Small intestine (tissue), 7 donors: ENCODE data around the gene ELOF1. TPM values are rescaled to one million over a fixed set of nuclear protein-coding genes. Genes with fewer than 3 reads are reported as not detected.

Source experiments
- DNase-seq, 2 donors: peaks; one replicate each; pipeline versions ENCODE4 v3.0.0 to v3.0.0-alpha.2; 2013
- FAIRE-seq: peaks from 2 replicates; lab custom pipeline; 2012; peaks lifted over from hg19 to GRCh38; lab: Jason Lieb, UNC
- H3K27ac ChIP-seq, 3 donors: one replicate each; pipeline ENCODE4 v1.5.1; 2013; ENCODE audit warnings: low read length in 2 of 3, mild to moderate bottlenecking in 2 of 3, control low read depth in 1 of 3, inconsistent platforms in 1 of 3, low read depth in 1 of 3, moderate library complexity in 1 of 3
- H3K27me3 ChIP-seq, 3 donors: one replicate each; pipeline ENCODE4 v1.6.1; 2013; ENCODE audit warnings: low read length in 3 of 3, inconsistent platforms in 1 of 3; ENCODE audit not compliant: control insufficient read depth in 3 of 3, insufficient read depth in 3 of 3
- H3K36me3 ChIP-seq, 3 donors: one replicate each; pipeline ENCODE4 v1.6.1; 2013; ENCODE audit warnings: low read length in 3 of 3, inconsistent platforms in 1 of 3, low read depth in 1 of 3, mild to moderate bottlenecking in 1 of 3, moderate library complexity in 1 of 3; ENCODE audit not compliant: control insufficient read depth in 3 of 3, insufficient read depth in 2 of 3
- H3K4me1 ChIP-seq, 3 donors: one replicate each; pipeline ENCODE4 v1.6.1; 2013; ENCODE audit warnings: low read length in 2 of 3, inconsistent platforms in 1 of 3, low read depth in 1 of 3, mild to moderate bottlenecking in 1 of 3, moderate library complexity in 1 of 3; ENCODE audit not compliant: control insufficient read depth in 3 of 3, insufficient read depth in 2 of 3
- H3K4me3 ChIP-seq, 3 donors: one replicate each; pipeline ENCODE4 v1.5.1; 2013; ENCODE audit warnings: low read length in 3 of 3, control low read depth in 1 of 3, inconsistent platforms in 1 of 3, low read depth in 1 of 3, mild to moderate bottlenecking in 1 of 3, moderate library complexity in 1 of 3
- H3K9me3 ChIP-seq, 2 donors: one replicate each; pipeline ENCODE4 v1.6.1; 2013; ENCODE audit warnings: low read depth in 1 of 2, low read length in 1 of 2; ENCODE audit not compliant: control insufficient read depth in 2 of 2, insufficient read depth in 1 of 2
- WGBS, 3 donors: extraction: QIAGEN DNeasy Blood & Tissue Kit; methylation state at CpG; one replicate each; pipeline ENCODE4 v1.1.7; 2013; 5-methylcytosine and 5-hydroxymethylcytosine counted together
- polyA plus RNA-seq, 4 donors: library from polyadenylated mRNA; stranded (reverse) in 3 of 4; unstranded in 1 of 4; fragments of 200-250 nt in 3 of 4; fragments of 120-200 nt in 1 of 4; gene quantifications; one replicate each; pipeline versions ENCODE4 v1.2.1 to v1.2.3, GENCODE V29; 2013
- donor health status: healthy with polysubstance abuse.
- donor health status: control.
- donor health status: control.
- donor health status: Bipolar disorder and iron deficiency.
- donor health status: healthy.

Gene ELOF1
- polyA plus RNA-seq, 4 donors, result 39.0 to 80.3 (median 53.5) TPM

- FAIRE-seq, result no peak
- peaks cover 0 to 14% (median 0%) of the 10 kb centered on the region in 3 donors for H3K36me3 ChIP-seq
- H3K27ac ChIP-seq, result no peak overlapping the region
- no peak for DNase-seq
- WGBS, 3 donors, result 90 to 95% (median 90%) methylated on average over 10 of the region's 10 CpGs
- no peak overlapping the region for H3K4me3 ChIP-seq
- H3K9me3 ChIP-seq, result no peaks in the 10 kb centered on the region
- no peaks in the 10 kb centered on the region for H3K27me3 ChIP-seq
- H3K4me1 ChIP-seq, result peaks cover 2 to 8% (median 3%) of the 10 kb centered on the region in 3 donors
These were observed 37.1 kb upstream of the ELOF1 start for GRCh38 chr19:11596156-11596555.

- Histone ChIP-seq H3K9me3 (no peaks in the 10 kb centered on the region), H3K36me3 (peaks cover 0 to 7% (median 0%) of the 10 kb centered on the region in 3 donors), H3K27ac (no peak overlapping the region), H3K27me3 (no peaks in the 10 kb centered on the region), H3K4me3 (no peak overlapping the region), H3K4me1 (peaks cover 2 to 7% (median 3%) of the 10 kb centered on the region in 3 donors)
- WGBS, 3 donors, result 83 to 87% (median 84%) methylated on average over 4 of the region's 4 CpGs
- FAIRE-seq, result no peak
- DNase-seq, result no peak
These were observed 35.1 kb upstream of the ELOF1 start for GRCh38 chr19:11594084-11594483.

GRCh38 chr19:11587975-11588631 is 29.1 kb upstream of the ELOF1 start:
- no peaks in the 10 kb centered on the region for H3K27me3 ChIP-seq
- DNase-seq, result no peak
- H3K27ac ChIP-seq, result no peak overlapping the region
- no peaks in the 10 kb centered on the region for H3K9me3 ChIP-seq
- H3K4me3 ChIP-seq, result no peak overlapping the region
- H3K36me3 ChIP-seq, result no peaks in the 10 kb centered on the region
- FAIRE-seq, result no peak
- H3K4me1 ChIP-seq, result peaks cover 0 to 2% (median 0%) of the 10 kb centered on the region in 3 donors
- 25 to 63% (median 38%) methylated on average over 13 of the region's 13 CpGs for WGBS, 3 donors

- Histone ChIP-seq H3K4me1 (peaks cover 0 to 2% (median 0%) of the 10 kb centered on the region in 3 donors), H3K4me3 (no peak overlapping the region), H3K27me3 (no peaks in the 10 kb centered on the region), H3K36me3 (no peaks in the 10 kb centered on the region), H3K27ac (no peak overlapping the region), H3K9me3 (no peaks in the 10 kb centered on the region)
- 1 to 5% (median 2%) methylated on average over 6 to 7 of the region's 7 CpGs for WGBS, 3 donors
- DNase-seq (peak; percentile 64 to 73), FAIRE-seq (no peak)
These were observed 28.4 kb upstream of the ELOF1 start for GRCh38 chr19:11587302-11587974.

GRCh38 chr19:11586331-11586730 is 27.3 kb upstream of the ELOF1 start:
- WGBS, 3 donors, result 69 to 82% (median 76%) methylated on average over 6 of the region's 6 CpGs
- Histone ChIP-seq H3K4me3 (no peak overlapping the region), H3K27me3 (no peaks in the 10 kb centered on the region), H3K36me3 (no peaks in the 10 kb centered on the region), H3K27ac (no peak overlapping the region), H3K4me1 (peaks cover 0 to 7% (median 0%) of the 10 kb centered on the region in 3 donors), H3K9me3 (no peaks in the 10 kb centered on the region)
- no peak for DNase-seq
- FAIRE-seq, result no peak

- no peak for DNase-seq
- H3K4me3 ChIP-seq, result no peak overlapping the region
- H3K36me3 ChIP-seq, result peaks cover 0 to 13% (median 0%) of the 10 kb centered on the region in 3 donors
- FAIRE-seq, result no peak
- peak overlapping the region in 2 of 3 donors; percentile 35 to 76 for H3K27ac ChIP-seq
- no peaks in the 10 kb centered on the region for H3K27me3 ChIP-seq
- WGBS, 3 donors, result 3 to 22% (median 7%) methylated on average over 3 of the region's 3 CpGs
- no peaks in the 10 kb centered on the region for H3K9me3 ChIP-seq
- H3K4me1 ChIP-seq, result peaks cover 0 to 27% (median 0%) of the 10 kb centered on the region in 3 donors
These were observed 22.7 kb upstream of the ELOF1 start for GRCh38 chr19:11581740-11582139.

DNA sequence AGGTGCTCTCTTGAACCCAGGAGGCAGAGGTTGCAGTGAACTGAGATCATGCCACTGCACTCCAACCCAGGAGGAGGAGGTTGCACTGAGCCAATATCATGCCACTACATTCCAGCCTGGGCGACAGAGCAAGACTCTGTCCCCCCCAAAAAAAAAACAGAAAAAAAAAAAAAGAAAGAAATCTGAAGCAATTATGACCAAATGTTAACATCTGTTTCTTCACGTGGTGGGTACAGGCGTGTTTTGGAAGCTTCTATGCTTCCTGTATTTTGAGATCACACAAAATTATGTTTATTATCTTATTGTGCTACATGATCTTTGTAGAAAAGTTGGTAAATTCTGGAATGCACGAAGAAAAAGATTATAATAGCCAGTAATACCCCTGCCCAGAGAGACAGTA is 21.1 kb upstream of the ELOF1 start:
- DNase-seq (no peak), FAIRE-seq (no peak)
- 70 to 85% (median 73%) methylated on average over 4 of the region's 4 CpGs for WGBS, 3 donors
- Histone ChIP-seq H3K36me3 (peaks cover 0 to 26% (median 0%) of the 10 kb centered on the region in 3 donors), H3K4me3 (no peak overlapping the region), H3K27ac (peak overlapping the region in 1 of 3 donors; percentile 7), H3K9me3 (no peaks in the 10 kb centered on the region), H3K4me1 (peaks cover 0 to 27% (median 0%) of the 10 kb centered on the region in 3 donors), H3K27me3 (no peaks in the 10 kb centered on the region)

- peak overlapping the region; percentile 43 to 84 (median 81) for H3K27ac ChIP-seq
- H3K9me3 ChIP-seq, result no peaks in the 10 kb centered on the region
- H3K4me3 ChIP-seq, result peak overlapping the region; percentile 25 to 73 (median 73)
- DNase-seq (peak; percentile 42 to 91), FAIRE-seq (no peak)
- peaks cover 0 to 27% (median 0%) of the 10 kb centered on the region in 3 donors for H3K4me1 ChIP-seq
- no peaks in the 10 kb centered on the region for H3K27me3 ChIP-seq
- 4 to 7% (median 7%) methylated on average over 58 to 62 of the region's 62 CpGs for whole genome bisulfite sequencing, 3 donors
- H3K36me3 ChIP-seq, result peaks cover 0 to 31% (median 0%) of the 10 kb centered on the region in 3 donors
These were observed 19.5 kb upstream of the ELOF1 start for GRCh38 chr19:11578258-11579142.
